Neural cell (in vitro differentiated cells): Measurements from ENCODE around the gene PRSS38. TPM values are rescaled to one million over a fixed set of nuclear protein-coding genes. Genes with fewer than 3 reads are reported as not detected.

Experiments used
- H2AFZ ChIP-seq: fragments of 200-600, 300-800 bp; sonication (generic), shearing (Covaris generic); 2 replicates; pipeline ENCODE4 v1.6.0; 2014; ENCODE audit warnings: low read depth, mild to moderate bottlenecking, antibody characterized with exemption, low read length, moderate library complexity
- H3F3A ChIP-seq: fragments of 200-600 bp; shearing (Covaris generic); 2 replicates; pipeline ENCODE4 v1.6.1; 2016; ENCODE audit warnings: mild to moderate bottlenecking, moderate library complexity, mixed read lengths, antibody characterized with exemption, low read length; ENCODE audit not compliant: insufficient read depth, poor library complexity, severe bottlenecking
- H3K27ac ChIP-seq: fragments of 200-600, 300-800 bp; sonication (generic), shearing (Covaris generic); 2 replicates; pipeline ENCODE4 v1.5.1; 2014; ENCODE audit warnings: mild to moderate bottlenecking, low read length, moderate library complexity
- H3K27me3 ChIP-seq: fragments of 300-800, 200-600 bp; sonication (generic), shearing (Covaris generic); 2 replicates; pipeline ENCODE4 v1.6.0; 2014; ENCODE audit warnings: mild to moderate bottlenecking, low read depth, low read length, moderate library complexity; ENCODE audit not compliant: insufficient read depth
- H3K36me3 ChIP-seq: fragments of 300-800, 200-600 bp; sonication (generic), shearing (Covaris generic); 2 replicates; pipeline ENCODE4 v1.5.1; 2014; ENCODE audit warnings: mild to moderate bottlenecking, antibody characterized with exemption, low read length, moderate library complexity; ENCODE audit not compliant: insufficient read depth
- H3K4me2 ChIP-seq: fragments of 300-800, 200-600 bp; sonication (generic), shearing (Covaris generic); 2 replicates; pipeline ENCODE4 v1.6.0; 2014; ENCODE audit warnings: mild to moderate bottlenecking, low read length
- H3K4me3 ChIP-seq: fragments of 300-800, 200-600 bp; sonication (generic), shearing (Covaris generic); 2 replicates; pipeline ENCODE4 v1.5.1; 2014; ENCODE audit warnings: mild to moderate bottlenecking, low read length, moderate library complexity
- H3K79me2 ChIP-seq: fragments of 200-600 bp; shearing (Covaris generic); replicated peaks from 2 replicates; pipeline ENCODE4 v1.6.0; 2014; ENCODE audit warnings: mild to moderate bottlenecking, low read length, moderate library complexity; ENCODE audit not compliant: insufficient read depth
- H3K9ac ChIP-seq: fragments of 300-800, 200-600 bp; sonication (generic), shearing (Covaris generic); 2 replicates; pipeline ENCODE4 v1.6.1; 2016; ENCODE audit warnings: mild to moderate bottlenecking, low read length, mixed read lengths
- H3K9me2 ChIP-seq: fragments of 200-600 bp; shearing (Covaris generic); 2 replicates; pipeline ENCODE4 v1.6.1; 2016; ENCODE audit warnings: mild to moderate bottlenecking, low read length, mixed read lengths; ENCODE audit not compliant: insufficient read depth
- H3K9me3 ChIP-seq: fragments of 200-600, 300-800 bp; sonication (generic), shearing (Covaris generic); 2 replicates; pipeline ENCODE4 v1.6.1; 2016; ENCODE audit warnings: mild to moderate bottlenecking, mixed run types, low read length, moderate library complexity, mixed read lengths
- H4K20me1 ChIP-seq: fragments of 200-600 bp; shearing (Covaris generic); 2 replicates; pipeline ENCODE4 v1.6.1; 2016; ENCODE audit warnings: mild to moderate bottlenecking, mixed run types; ENCODE audit not compliant: insufficient read depth
- EP300 ChIP-seq: fragments of 450-650 bp; conservative IDR thresholded peaks from 2 replicates; pipeline ENCODE4 v1.6.1; 2014; ENCODE audit warnings: antibody characterized with exemption, mild to moderate bottlenecking, moderate library complexity; ENCODE audit not compliant: poor library complexity, severe bottlenecking
- EZH2 ChIP-seq: fragments of 200-600, 300-800 bp; shearing (Covaris generic), sonication (generic); IDR thresholded peaks from 2 replicates; pipeline ENCODE4 v1.6.1; 2014; ENCODE audit warnings: antibody characterized with exemption, low read length, borderline replicate concordance, mild to moderate bottlenecking; ENCODE audit not compliant: insufficient read depth, poor library complexity, severe bottlenecking
- MXI1 ChIP-seq: fragments of 450-650 bp; conservative IDR thresholded peaks from 2 replicates; pipeline ENCODE4 v1.6.1; 2014; ENCODE audit warnings: antibody characterized with exemption, mild to moderate bottlenecking; ENCODE audit not compliant: poor library complexity, severe bottlenecking
- POLR2AphosphoS5 ChIP-seq: IDR thresholded peaks from 2 replicates; pipeline ENCODE4 v1.6.1; 2012
- RAD21 ChIP-seq: fragments of 450-650 bp; conservative IDR thresholded peaks from 2 replicates; pipeline ENCODE4 v1.6.1; 2014; ENCODE audit warnings: antibody characterized with exemption, mild to moderate bottlenecking, moderate library complexity
- REST ChIP-seq: IDR thresholded peaks from 2 replicates; pipeline ENCODE4 v1.6.1; 2012; ENCODE audit warnings: borderline replicate concordance
- SMC3 ChIP-seq: fragments of 450-650 bp; conservative IDR thresholded peaks from 2 replicates; pipeline ENCODE4 v1.6.1; 2014; ENCODE audit warnings: antibody characterized with exemption, mild to moderate bottlenecking, moderate library complexity; ENCODE audit not compliant: poor library complexity
- TAF1 ChIP-seq: IDR thresholded peaks from 2 replicates; pipeline ENCODE4 v1.6.1; 2012; ENCODE audit warnings: low read depth
- polyA plus RNA-seq: library from polyadenylated mRNA; depleted of rRNA; stranded (reverse); fragments of >200 nt; gene quantifications from 2 replicates; pipeline ENCODE4 v1.2.3, GENCODE V29; 2014

PRSS38 gene
- polyA plus RNA-seq, 1 donor from 2014 or later = not detected

GRCh38 chr1:227864882-227865281, 49.4 kb downstream of the PRSS38 start:
- H3K36me3 ChIP-seq = no peaks in the 10 kb centered on the region
- H3K9me3 ChIP-seq = no peaks in the 10 kb centered on the region
- TF ChIP-seq RAD21 (no peak), EP300 (no peak), SMC3 (no peak), TAF1 (no peak), MXI1 (no peak), REST (no peak)
- H3K4me2 ChIP-seq = no peak overlapping the region
- H2AFZ ChIP-seq = no peak overlapping the region
- H3K4me3 ChIP-seq = no peak overlapping the region
- no peak overlapping the region for H3K9ac ChIP-seq
- H3K27ac ChIP-seq = no peak overlapping the region
- no peaks in the 10 kb centered on the region for H3K9me2 ChIP-seq
- no peaks in the 10 kb centered on the region for H3K27me3 ChIP-seq
- no peaks in the 10 kb centered on the region for H4K20me1 ChIP-seq
- no peaks in the 10 kb centered on the region for H3K79me2 ChIP-seq
- H3F3A ChIP-seq = no peaks in the 10 kb centered on the region

- Histone ChIP-seq H3K9ac (no peak overlapping the region), H3K4me3 (no peak overlapping the region), H3K9me2 (no peaks in the 10 kb centered on the region), H3K36me3 (no peaks in the 10 kb centered on the region), H3K27ac (no peak overlapping the region), H2AFZ (no peak overlapping the region), H4K20me1 (no peaks in the 10 kb centered on the region), H3F3A (no peaks in the 10 kb centered on the region), H3K79me2 (no peaks in the 10 kb centered on the region), H3K9me3 (no peaks in the 10 kb centered on the region), H3K4me2 (no peak overlapping the region), H3K27me3 (no peaks in the 10 kb centered on the region)
- TF ChIP-seq MXI1 (no peak), TAF1 (no peak)
These were observed 53.9 kb downstream of the PRSS38 start for GRCh38 chr1:227869279-227869842.

GRCh38 chr1:227869851-227870305, 54.4 kb downstream of the PRSS38 start:
- Histone ChIP-seq H3K9me3 (no peaks in the 10 kb centered on the region), H4K20me1 (no peaks in the 10 kb centered on the region), H3K4me2 (no peak overlapping the region), H2AFZ (no peak overlapping the region), H3K36me3 (no peaks in the 10 kb centered on the region), H3K9me2 (no peaks in the 10 kb centered on the region), H3K27me3 (no peaks in the 10 kb centered on the region), H3F3A (no peaks in the 10 kb centered on the region), H3K27ac (no peak overlapping the region), H3K79me2 (no peaks in the 10 kb centered on the region), H3K4me3 (no peak overlapping the region), H3K9ac (no peak overlapping the region)
- no peak for TF ChIP-seq POLR2AphosphoS5
- no peak for TF ChIP-seq EZH2
